Hepatocyte (in vitro differentiated cells): Measurements from ENCODE around the gene ANKRD31.

ENCODE experiments used
- CTCF ChIP-seq: fragments of 200-600 bp; sonication (generic); IDR thresholded peaks from 2 replicates; pipeline ENCODE4 v1.5.1; 2016; ENCODE audit warnings: antibody characterized with exemption, mild to moderate bottlenecking; ENCODE audit not compliant: poor library complexity
- EZH2 ChIP-seq: fragments of 200-600 bp; sonication (generic); IDR thresholded peaks from 2 replicates; pipeline ENCODE4 v1.6.1; 2016; ENCODE audit warnings: antibody characterized with exemption, mild to moderate bottlenecking, borderline replicate concordance
- EZH2phosphoT487 ChIP-seq: fragments of 200-600 bp; sonication (generic); IDR thresholded peaks from one replicate; pipeline ENCODE4 v1.6.1; 2018; ENCODE audit warnings: antibody characterized with exemption, mild to moderate bottlenecking, low read depth, moderate library complexity; ENCODE audit not compliant: unreplicated experiment, severe bottlenecking

DNA sequence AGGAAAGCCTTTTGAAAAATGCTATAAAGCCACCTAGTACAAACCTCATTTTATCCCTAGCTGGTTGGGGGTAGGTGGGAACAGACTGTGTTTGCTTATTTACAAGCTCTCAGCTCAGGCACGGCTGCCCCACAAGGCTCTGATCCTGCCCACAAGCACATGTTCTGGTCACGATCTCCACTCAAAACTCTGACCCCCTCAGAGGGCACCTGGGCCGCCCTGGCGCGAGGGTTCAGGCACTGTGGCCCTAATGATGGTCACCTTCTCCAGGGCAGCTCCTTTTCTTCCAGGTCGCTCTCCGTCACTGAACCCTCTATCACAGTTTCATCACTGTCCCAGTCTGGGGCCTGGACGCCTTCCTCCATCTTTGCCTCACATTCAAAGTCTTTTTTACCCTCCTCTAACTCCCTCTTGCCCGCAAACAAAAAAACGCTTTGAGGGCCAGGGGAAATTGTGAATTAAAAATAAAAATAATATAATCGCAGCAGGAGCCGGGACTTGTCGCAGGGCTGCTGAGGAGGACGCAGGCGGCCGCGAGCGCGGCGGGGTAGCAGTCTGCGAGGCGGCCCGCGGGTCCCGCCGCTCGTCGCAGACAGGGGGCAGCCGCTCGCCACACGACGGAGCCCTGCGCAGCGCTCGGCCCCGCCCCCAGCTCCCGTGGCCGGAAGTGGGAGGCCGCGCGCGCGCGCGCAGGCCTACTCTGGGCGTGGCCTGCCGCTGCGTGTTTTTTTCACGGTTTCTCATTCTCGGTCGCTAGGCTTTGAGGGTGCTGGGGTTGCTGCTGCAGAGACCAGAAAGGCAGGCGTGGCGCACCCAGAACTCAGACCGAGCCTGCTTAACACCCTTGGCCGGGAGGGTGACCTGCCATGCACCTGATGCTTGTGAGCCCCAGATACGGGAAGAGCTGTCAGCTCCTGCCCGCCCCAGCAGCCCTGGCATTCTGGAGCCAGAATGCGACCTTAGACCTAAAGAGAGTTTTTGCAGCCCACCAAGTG lies at the start of gene ANKRD31:
- peak; percentile 68 for TF ChIP-seq CTCF
- TF ChIP-seq EZH2phosphoT487 = no peak
- TF ChIP-seq EZH2 = no peak
